ENCODE data around the gene PTGER2.

GRCh38 chr14:52370406-52370935, 56.4 kb downstream of the PTGER2 start:
- no peak for TF ChIP-seq TBL1XR1 (IDR thresholded peaks at IDR 0.05; ENCODE audit: low read depth, low read length)
- no peak for TF ChIP-seq MTA2 (IDR thresholded peaks at IDR 0.05; ENCODE audit: low read depth)
- TF ChIP-seq SMC3 (IDR thresholded peaks at IDR 0.05; ENCODE audit: borderline replicate concordance, low read length), result no peak
- no peak for TF ChIP-seq CTCF (IDR thresholded peaks at IDR 0.05 in 2 of 3, conservative IDR thresholded peaks at IDR 0.05 in 1 of 3; ENCODE audit: control insufficient read depth in 2 of 3, extremely low read depth in 1 of 3, insufficient read depth in 1 of 3, low read depth in 3 of 3, low read length in 3 of 3)
- TF ChIP-seq EZH2 (IDR thresholded peaks at IDR 0.05; ENCODE audit: borderline replicate concordance, control insufficient read depth, low read depth, low read length), result no peak
- no peak for TF ChIP-seq ATF2 (IDR thresholded peaks at IDR 0.05; ENCODE audit: low read length)
- no peak for TF ChIP-seq CEBPB (IDR thresholded peaks at IDR 0.05; ENCODE audit: borderline replicate concordance in 1 of 2, low read depth in 2 of 2, low read length in 2 of 2)
- TF ChIP-seq RAD21 (IDR thresholded peaks at IDR 0.05; ENCODE audit: insufficient read depth, low read depth, low read length), result no peak
- TF ChIP-seq BHLHE40 (IDR thresholded peaks at IDR 0.05; ENCODE audit: borderline replicate concordance in 1 of 2, low read depth in 2 of 2, low read length in 1 of 2), result no peak
